Measurements from ENCODE around the gene TMEM121. TPM values are rescaled to one million over a fixed set of nuclear protein-coding genes. Genes with fewer than 3 reads are reported as not detected.

Gene TMEM121
- total and polyA plus RNA-seq, 2 of the 8 experiments (the other 6 are each of a cell fraction or from before 2014, with no cell fraction given): 1.9 TPM; not detected in 1

- TF ChIP-seq GABPA (IDR thresholded peaks at IDR 0.05; ENCODE audit: borderline replicate concordance, insufficient read depth, low read length) (peak; percentile 14; the same call in 1 of the 2 replicates), HDAC6 (IDR thresholded peaks at IDR 0.05; ENCODE audit: low read depth, low read length) (no peak), NRF1 (IDR thresholded peaks at IDR 0.05; ENCODE audit: low read depth, low read length) (no peak), SRF (IDR thresholded peaks at IDR 0.05; ENCODE audit: low read depth, low read length) (no peak), SIN3A (conservative IDR thresholded peaks at IDR 0.05 in 1 of 2, IDR thresholded peaks at IDR 0.05 in 1 of 2; ENCODE audit: low read depth in 1 of 2, low read length in 2 of 2) (peak in 1 of 2 experiments; percentile 67; a peak in 1 of 4 replicates), CTCF (IDR thresholded peaks at IDR 0.05; ENCODE audit: control extremely low read depth in 1 of 3, insufficient read depth in 1 of 3, low read depth in 1 of 3, low read length in 3 of 3) (peak in 2 of 3 experiments; percentile 71 to 82; a peak in 3 of 4 replicates), NANOG (IDR thresholded peaks at IDR 0.05; ENCODE audit: insufficient read depth, low read depth, low read length, poor library complexity, severe bottlenecking) (no peak)
Measured at GRCh38 chr14:105485739-105486162, 40.6 kb upstream of the TMEM121 start (continued).

Measured in H1 (cell line).